ENCODE data around the gene FREM1. TPM values are rescaled to one million over a fixed set of nuclear protein-coding genes. Genes with fewer than 3 reads are reported as not detected.

Gene FREM1
- total and polyA plus RNA-seq, 2 of the 4 experiments (the other 2 are of a cell fraction) = under 0.01 TPM; not detected in 1

DNA sequence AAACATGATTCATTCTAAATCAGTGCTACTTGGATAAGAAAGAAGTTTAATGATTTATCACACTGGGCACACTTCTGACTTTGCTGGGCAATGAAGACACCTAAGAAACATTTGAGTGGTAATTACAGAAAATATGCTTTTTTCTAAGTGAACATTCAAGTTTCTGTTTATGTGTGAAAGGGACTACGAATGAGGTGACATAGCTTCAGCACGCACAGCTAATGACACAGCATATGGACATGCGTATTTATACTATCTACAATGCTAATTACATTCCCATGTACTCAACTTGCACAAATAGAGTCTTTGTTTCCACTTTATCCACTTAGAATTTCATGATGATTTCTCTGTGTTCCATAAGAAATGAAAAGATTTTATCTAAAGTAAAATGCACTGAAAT is 40.6 kb downstream of the FREM1 start:
- dilution Hi-C loops (cut with HindIII; ENCODE audit: low sequenced_read_pairs, unreplicated experiment) (no loop called here), intact Hi-C loops (cut with micrococcal nuclease) (no loop called here), in situ Hi-C loops (cut with MboI; ENCODE audit: low sequenced_read_pairs) (no loop called here)
- Histone ChIP-seq H2AK9ac (replicated peaks; ENCODE audit: low read depth, low read length, poor library complexity) (no peak overlapping the region), H3K79me1 (ENCODE audit: low read depth in 1 of 2, low read length in 2 of 2) (no peaks in the 10 kb centered on the region), H4K5ac (ENCODE audit: low read depth, low read length) (no peak overlapping the region), H3K9me1 (ENCODE audit: insufficient read depth, low read length) (no peaks in the 10 kb centered on the region), H3K18ac (ENCODE audit: low read depth, low read length) (no peak overlapping the region), H3K27me3 (ENCODE audit: control insufficient read depth, insufficient read depth, low read length) (no peaks in the 10 kb centered on the region), H3K4me3 (ENCODE audit: insufficient read depth, low read depth, low read length) (no peak overlapping the region), H4K8ac (ENCODE audit: low read depth in 2 of 2, low read length in 2 of 2) (no peak overlapping the region), H2AFZ (replicated peaks; ENCODE audit: low read length, poor library complexity) (no peak overlapping the region), H3K9ac (ENCODE audit: low read depth, low read length) (no peak overlapping the region), H2BK20ac (ENCODE audit: low read depth, low read length) (no peak overlapping the region), H3K4ac (ENCODE audit: low read depth, low read length) (no peak overlapping the region), H2BK15ac (ENCODE audit: low read depth, low read length) (no peak overlapping the region), H3K9me3 (ENCODE audit: control insufficient read depth, insufficient read depth, low read length) (no peaks in the 10 kb centered on the region), H3K4me1 (ENCODE audit: control insufficient read depth, insufficient read depth, low read length) (no peaks in the 10 kb centered on the region), H4K20me1 (ENCODE audit: insufficient read depth, low read length) (no peaks in the 10 kb centered on the region), H3K23ac (ENCODE audit: low read depth, low read length) (no peak overlapping the region), H3K36me3 (ENCODE audit: control insufficient read depth, insufficient read depth, low read length) (no peaks in the 10 kb centered on the region), H4K91ac (ENCODE audit: insufficient read depth, low read depth, low read length) (no peak overlapping the region), H2BK5ac (ENCODE audit: low read depth, low read length, poor library complexity, severe bottlenecking) (no peak overlapping the region), H3K14ac (replicated peaks; ENCODE audit: low read depth, low read length) (no peak overlapping the region), H2AK5ac (ENCODE audit: low read depth, low read length) (no peak overlapping the region), H3K27ac (ENCODE audit: insufficient read depth, low read length) (no peak overlapping the region), H3K4me2 (ENCODE audit: low read depth, low read length) (no peak overlapping the region), H3K56ac (ENCODE audit: extremely low read depth, insufficient read depth, low read length) (no peak overlapping the region), H2BK120ac (ENCODE audit: low read depth, low read length) (no peak overlapping the region)
- no CpG with 5 or more reads among the region's 3 CpGs for WGBS, 2 experiments (ENCODE audit: extremely low coverage in 2 of 2, insufficient read length in 1 of 2)
- BruUV-seq (replicated peaks) = no TSS peak
- no peak for TF ChIP-seq RCOR1 (IDR thresholded peaks at IDR 0.05; ENCODE audit: insufficient replicate concordance, low read length)
- no peak for TF ChIP-seq MXI1 (IDR thresholded peaks at IDR 0.05; ENCODE audit: borderline replicate concordance, low read depth, low read length)
- TF ChIP-seq FOS (IDR thresholded peaks at IDR 0.05; ENCODE audit: low read depth, low read length) = no peak
- no peak for TF ChIP-seq POLR2A (IDR thresholded peaks at IDR 0.05; ENCODE audit: low read depth, low read length)
- no peak for TF ChIP-seq RAD21 (IDR thresholded peaks at IDR 0.05; ENCODE audit: low read length)
- TF ChIP-seq, protein P1, sequence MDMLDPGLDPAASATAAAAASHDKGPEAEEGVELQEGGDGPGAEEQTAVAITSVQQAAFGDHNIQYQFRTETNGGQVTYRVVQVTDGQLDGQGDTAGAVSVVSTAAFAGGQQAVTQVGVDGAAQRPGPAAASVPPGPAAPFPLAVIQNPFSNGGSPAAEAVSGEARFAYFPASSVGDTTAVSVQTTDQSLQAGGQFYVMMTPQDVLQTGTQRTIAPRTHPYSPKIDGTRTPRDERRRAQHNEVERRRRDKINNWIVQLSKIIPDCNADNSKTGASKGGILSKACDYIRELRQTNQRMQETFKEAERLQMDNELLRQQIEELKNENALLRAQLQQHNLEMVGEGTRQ (IDR thresholded peaks at IDR 0.05; ENCODE audit: low read depth, low read length) = no peak
- TF ChIP-seq RFX5 (IDR thresholded peaks at IDR 0.05; ENCODE audit: low read depth, low read length) = no peak
- no peak for TF ChIP-seq CEBPB (IDR thresholded peaks at IDR 0.05; ENCODE audit: low read depth, low read length)
- no peak for TF ChIP-seq MAFK (IDR thresholded peaks at IDR 0.05; ENCODE audit: low read depth, low read length)
- TF ChIP-seq NFE2L2 (IDR thresholded peaks at IDR 0.05; ENCODE audit: low read depth, low read length) = no peak
- TF ChIP-seq, protein P2, sequence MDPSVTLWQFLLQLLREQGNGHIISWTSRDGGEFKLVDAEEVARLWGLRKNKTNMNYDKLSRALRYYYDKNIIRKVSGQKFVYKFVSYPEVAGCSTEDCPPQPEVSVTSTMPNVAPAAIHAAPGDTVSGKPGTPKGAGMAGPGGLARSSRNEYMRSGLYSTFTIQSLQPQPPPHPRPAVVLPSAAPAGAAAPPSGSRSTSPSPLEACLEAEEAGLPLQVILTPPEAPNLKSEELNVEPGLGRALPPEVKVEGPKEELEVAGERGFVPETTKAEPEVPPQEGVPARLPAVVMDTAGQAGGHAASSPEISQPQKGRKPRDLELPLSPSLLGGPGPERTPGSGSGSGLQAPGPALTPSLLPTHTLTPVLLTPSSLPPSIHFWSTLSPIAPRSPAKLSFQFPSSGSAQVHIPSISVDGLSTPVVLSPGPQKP (IDR thresholded peaks at IDR 0.05; ENCODE audit: borderline replicate concordance, low read depth, low read length) = no peak
- TF ChIP-seq CHD1 (IDR thresholded peaks at IDR 0.05; ENCODE audit: low read depth, low read length) = no peak
- TF ChIP-seq MAZ (IDR thresholded peaks at IDR 0.05; ENCODE audit: borderline replicate concordance, low read depth, low read length) = no peak
- TF ChIP-seq SMC3 (IDR thresholded peaks at IDR 0.05; ENCODE audit: low read depth, low read length) = no peak
- ATAC-seq (ENCODE audit: low read depth) = no peak
- ChIA-PET POLR2A (ENCODE audit: unreplicated experiment) (no interaction called here), CTCF (no interaction called here)
- no peak for DNase-seq

Data from IMR-90 (cell line).